Activated CD4-positive, alpha-beta T cell treated with anti-CD3 and anti-CD28 coated beads, Interleukin-2, amount 50 U/mL, for 1 hour (primary cell): ENCODE measurements around the gene CDC42EP5.

Experiments used
- DNase-seq: peaks from one replicate; pipeline ENCODE4 v3.0.0-alpha.2; 2020

CDC42EP5 gene

GRCh38 chr19:54424201-54424600 is 48.9 kb downstream of the CDC42EP5 start:
- DNase-seq, result no peak

GRCh38 chr19:54422136-54422535 is 51.0 kb downstream of the CDC42EP5 start:
- no peak for DNase-seq

GRCh38 chr19:54421521-54421920 is 51.6 kb downstream of the CDC42EP5 start:
- no peak for DNase-seq

GRCh38 chr19:54421169-54421516 is 52.0 kb downstream of the CDC42EP5 start:
- DNase-seq, result no peak

GRCh38 chr19:54420383-54421168 is 52.5 kb downstream of the CDC42EP5 start:
- no peak for DNase-seq

GRCh38 chr19:54420068-54420382 is 53.1 kb downstream of the CDC42EP5 start:
- DNase-seq, result no peak

GRCh38 chr19:54418930-54419800 is 53.9 kb downstream of the CDC42EP5 start:
- DNase-seq, result no peak

GRCh38 chr19:54418030-54418929 is 54.8 kb downstream of the CDC42EP5 start:
- DNase-seq, result no peak

GRCh38 chr19:54416695-54417491 is 56.2 kb downstream of the CDC42EP5 start:
- no peak for DNase-seq

GRCh38 chr19:54415901-54416673 is 57.0 kb downstream of the CDC42EP5 start:
- DNase-seq, result no peak

GRCh38 chr19:54415208-54415900 is 57.7 kb downstream of the CDC42EP5 start, which contains the start of gene TTYH1:
TSS of gene TTYH1 (plus strand) at chr19:54415464. CDS start at chr19:54415553, 89 bp downstream.
- DNase-seq, result peak; percentile 29
